DLD1 (cell line): ENCODE measurements around the gene SLC25A51.
"Not testable (repeated sequence)": the region's sequence is repeated elsewhere in the genome, so short reads cannot be mapped to it uniquely, and the experiment has no call there.

Source experiments
- in situ Hi-C: cut with HindIII; loops from 2 replicates; pipeline ENCODE4 v1.10.0; 2017; ENCODE audit warnings: low sequenced_read_pairs

Gene SLC25A51

DNA sequence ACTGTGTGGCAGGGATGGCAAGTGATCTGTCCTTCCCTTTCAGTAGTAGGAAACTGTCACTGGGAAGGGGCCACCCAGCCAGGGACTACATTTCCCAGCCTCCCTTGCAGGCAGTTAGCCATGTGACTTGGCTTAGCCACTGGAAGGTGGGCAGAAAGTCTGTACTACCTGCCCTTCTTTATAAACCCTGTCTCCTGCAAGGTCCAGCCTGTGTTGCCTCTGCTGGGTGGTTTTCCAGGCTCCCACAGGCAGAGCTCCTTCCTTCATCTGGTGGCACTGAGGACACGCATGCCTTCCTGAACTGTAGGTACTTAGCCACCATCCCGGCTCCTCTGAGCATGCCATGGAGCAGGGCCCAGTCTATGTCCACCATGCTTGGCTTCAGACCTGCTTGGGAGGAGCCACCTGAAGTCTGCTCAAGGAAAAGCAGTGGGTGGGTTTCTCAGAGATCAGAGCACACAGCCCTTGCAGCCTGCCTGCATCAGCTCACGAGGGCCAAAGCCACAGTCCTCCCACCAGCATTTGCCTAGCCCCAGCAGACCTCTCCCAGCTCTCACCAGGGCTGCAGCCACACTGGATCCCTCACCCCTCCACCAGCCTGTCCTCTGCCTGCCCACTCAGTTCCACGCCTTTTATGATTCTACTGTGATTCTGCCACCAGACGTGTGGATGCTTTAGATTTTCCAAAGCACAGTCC lies 16.7 kb upstream of the SLC25A51 start:
- in situ Hi-C loops: no loop called here

DNA sequence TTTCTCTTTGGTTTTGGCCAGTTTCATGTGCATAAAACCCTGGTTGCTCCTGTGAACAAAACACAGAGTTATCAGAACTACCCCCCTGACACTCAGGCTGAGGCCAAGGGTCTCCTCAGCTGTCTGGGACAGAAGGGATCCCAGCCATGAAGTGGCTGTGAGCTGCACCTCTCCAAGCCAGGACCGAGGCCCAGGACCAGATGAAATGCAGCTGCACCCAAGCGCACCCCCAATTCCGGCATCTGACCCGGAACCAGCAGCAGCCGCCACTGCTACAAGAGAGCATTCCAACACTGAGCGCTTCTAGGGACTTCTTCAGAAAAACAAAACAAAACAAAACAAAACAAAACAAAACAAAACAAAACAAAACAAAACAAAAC lies 16.0 kb upstream of the SLC25A51 start:
- in situ Hi-C loops: no loop called here

DNA sequence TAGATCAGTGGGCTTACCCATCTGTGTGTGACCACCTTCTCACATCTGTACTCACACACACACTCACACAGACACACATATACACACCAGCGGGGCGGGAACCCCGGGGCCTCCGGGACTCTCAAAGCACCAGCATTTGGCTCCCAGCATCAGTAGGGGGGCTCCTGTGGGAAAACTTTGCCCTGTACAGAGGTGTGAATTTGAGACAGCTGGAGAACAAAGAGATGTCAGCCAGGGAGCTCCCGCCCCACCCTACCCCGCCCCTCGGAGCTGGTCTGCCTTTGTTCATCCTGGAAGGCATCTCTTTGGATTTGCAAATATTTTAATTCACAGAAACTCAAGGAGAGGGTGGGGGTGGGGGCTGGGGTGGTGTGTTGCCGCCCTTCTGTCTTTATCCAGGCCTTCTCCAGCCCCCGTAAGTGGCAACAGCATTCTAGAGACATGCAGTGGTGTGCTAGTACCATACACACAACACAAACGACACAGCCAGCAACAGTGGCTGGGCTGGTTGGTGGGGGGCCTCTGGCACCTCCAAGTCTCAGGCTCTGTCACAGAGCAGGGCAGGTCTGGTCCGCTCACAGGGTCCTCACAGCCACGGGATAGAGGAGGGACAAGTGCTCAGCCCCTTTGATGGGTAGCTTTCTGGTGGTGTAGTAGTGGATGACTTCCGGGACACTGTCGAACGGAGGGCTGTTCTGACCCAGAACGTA lies 15.5 kb upstream of the SLC25A51 start:
- in situ Hi-C loops: no loop called here

DNA sequence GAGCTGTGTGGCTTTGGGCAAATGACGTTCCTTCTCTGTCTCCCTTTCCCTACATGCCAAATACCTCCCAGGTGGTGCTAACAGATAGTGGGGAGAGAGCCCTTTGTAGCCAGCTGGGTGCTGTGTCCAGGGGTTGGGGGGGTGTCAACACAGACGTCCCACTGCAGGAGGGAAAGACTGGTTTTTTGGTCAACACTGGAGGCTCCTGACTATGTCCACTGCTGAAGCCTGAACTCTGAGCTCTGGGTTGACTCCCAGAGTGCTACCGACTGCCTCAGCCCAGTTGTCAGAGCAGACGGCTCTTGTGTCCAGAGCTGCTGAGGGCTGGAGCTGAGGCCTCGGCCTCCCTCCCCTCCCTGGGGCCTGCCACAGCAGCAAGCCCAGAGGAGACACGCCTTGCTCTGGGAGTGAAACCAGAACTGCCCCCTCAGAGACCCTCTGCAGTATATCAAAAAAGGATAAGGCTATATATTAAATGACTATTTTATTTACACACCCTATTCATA lies 14.8 kb upstream of the SLC25A51 start:
- in situ Hi-C loops: no loop called here

DNA sequence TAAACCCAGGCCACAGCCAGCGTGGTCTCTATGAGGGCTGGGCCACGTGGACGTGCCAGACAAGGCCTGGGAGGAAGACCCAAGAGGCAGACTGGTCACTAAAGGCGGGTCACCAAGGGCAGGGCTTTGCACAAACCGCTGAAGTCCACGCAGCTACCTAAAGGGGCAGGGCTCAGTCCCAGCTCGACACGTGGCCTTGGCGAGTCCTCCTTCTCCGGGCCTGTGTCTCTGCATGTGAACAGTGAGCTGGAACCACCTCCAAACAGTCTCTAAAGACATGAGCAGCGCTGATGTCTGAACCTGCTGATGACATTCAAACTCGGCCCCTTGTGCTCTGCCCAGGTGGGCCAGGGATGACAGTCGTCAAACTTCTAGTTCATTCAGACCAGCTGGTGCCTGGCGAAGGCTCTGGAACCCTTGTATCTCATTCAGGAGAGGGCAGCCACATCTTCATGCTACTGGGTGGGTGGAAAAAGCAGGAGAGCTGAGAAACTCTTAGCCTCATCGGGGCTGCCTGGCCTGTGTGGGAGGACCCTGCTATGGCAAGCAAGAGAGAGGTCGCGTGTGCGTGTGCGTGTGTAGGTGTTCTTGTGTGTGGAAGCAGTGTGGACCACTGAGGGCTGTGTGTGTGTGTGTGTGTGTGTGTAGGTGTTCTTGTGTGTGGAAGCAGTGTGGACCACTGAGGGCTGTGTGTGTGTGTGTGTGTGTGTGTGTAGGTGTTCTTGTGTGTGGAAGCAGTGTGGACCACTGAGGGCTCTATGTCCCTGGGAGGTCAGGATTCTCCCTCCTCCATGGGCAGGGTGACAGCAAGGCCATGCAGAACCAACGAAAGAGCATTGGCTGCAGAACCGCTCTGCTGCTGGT lies 14.1 kb upstream of the SLC25A51 start:
- in situ Hi-C loops: no loop called here

DNA sequence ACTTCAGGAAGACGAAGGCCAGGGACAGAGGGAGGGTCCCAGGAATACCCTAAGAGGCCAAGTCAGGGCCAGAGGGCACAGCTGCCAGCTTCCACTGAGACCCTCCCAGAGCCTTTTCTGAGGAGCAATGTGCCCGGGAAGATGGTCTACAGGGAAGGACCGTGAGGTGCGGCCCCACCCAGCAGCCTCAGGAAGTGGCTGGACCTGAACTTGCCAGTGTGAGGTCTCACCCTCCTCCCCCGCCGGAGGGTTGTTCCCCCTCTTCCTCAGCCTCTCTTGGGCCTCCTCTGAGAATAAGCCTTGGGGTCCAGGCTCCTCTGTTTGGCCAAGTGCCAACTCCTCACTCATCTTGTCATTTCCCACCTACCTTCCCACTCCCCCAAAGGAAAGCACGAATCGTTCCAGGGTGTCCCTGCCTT lies 13.4 kb upstream of the SLC25A51 start:
- in situ Hi-C loops: no loop called here

DNA sequence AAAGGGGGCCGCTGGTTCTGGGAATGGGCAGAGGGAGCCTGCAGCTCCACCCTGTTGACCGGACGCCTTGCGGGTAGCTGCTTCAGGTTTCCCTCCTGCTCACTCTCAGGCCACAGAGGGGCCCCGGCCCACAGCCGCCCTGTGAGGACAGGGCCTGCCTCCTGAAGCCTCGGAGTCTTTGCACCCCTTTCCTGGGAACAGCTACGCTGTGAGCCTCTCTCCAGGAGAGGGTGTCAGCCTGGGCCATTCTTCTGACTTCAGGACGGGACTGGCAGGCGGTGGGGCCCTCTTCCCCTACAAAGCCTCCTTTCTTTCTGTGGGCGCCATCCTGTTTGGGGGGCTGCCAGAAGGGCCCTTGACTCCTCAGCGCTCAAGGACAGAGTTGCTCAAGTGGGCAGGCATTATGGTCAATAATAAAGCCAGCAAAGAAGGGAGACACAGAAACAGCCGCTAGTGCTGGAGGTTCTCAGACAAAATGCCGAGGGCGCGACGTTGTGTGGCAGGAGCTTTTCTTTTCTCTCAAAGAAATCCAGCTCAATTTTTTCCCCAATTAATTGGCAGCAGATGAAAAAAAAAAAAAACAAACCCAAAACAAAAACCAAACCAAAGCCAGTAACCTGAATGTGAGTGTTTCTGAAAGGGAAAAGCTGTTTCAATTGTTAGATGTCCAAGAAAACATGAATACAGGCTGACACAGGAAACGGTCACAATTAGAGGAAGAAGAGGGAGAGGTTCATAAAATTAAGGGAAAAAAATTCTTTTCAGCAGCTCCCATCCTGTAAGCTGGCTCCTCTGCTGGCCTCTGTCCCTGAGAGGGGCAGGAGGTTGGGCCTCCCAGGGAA lies 12.8 kb upstream of the SLC25A51 start:
- in situ Hi-C loops: no loop called here

DNA sequence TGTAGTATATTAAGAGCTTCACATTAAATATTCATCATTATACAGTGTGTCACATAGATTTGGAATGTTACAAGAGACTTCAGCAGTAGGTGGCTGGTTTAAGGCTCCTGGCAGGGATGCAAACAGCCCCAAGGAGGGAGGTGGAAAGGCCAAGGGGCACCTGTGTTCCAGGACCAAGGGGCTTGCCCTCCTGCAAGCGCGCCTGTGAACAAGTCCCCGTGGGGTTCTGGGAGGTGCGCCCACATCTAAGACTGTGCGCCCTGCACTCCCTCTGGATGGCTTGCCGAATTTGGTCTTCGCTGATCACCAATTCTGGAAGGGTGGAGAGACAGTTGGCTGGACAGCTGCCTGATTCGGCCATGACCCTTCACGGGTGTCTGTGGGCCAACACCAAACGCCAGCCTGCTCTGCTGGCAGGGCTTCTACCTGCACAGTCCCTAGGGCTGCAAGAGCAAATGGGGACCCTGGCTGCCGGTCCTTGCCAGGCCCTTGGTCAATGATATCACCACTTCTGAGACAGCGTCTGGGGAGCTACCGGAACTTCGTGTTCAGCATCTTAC lies 12.1 kb upstream of the SLC25A51 start:
- in situ Hi-C loops: no loop called here

DNA sequence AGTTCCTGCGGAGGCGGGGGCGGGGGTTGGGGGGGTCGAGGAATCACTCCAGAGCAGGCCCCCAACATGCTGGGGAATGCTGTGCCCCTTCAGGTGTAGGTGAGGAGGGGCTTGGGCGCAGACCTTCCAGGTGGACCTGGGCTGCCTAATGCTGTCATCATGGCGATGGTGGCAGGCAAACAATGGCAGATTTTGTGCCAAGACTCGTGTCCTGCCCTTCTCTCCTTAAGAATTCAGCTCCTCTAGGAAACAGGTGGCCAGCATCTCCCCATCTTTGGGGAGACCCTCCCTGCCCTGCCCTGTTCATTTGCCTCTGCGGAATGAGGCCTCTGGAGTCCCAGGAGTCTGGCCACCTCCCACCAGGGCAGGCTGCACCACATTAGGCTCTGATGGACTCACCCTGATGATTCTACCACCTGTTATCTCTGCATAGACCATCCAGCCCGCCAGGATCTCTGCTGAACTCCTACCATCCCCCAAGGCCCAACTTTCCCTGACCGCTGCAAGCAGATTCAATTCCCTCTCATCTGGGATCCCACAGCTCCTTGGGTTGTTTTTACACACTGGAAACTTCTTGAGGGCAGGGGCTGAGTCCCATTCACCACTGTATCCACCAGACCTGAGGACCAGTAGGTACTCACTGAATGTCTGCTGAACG lies 10.9 kb upstream of the SLC25A51 start:
- in situ Hi-C loops: no loop called here

DNA sequence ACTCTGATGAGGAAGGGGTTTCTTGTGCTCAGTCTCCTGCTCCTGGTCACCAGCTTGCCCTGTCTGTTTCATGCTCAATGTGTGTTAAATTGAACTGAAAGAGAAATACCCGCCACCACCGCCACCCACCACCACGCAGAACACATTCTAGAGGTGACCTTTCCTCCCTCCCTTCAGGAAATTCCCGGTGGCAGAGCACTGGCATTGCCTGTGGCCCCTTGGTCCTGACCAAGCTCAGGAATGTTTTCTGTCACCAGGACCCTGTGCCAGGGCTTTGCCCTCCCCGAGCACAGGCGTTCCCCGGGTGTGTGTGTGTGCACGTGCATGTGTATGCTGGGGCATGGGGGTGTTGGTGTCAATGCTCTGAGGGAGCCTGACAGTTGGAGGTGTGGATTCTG lies 10.2 kb upstream of the SLC25A51 start:
- in situ Hi-C loops: no loop called here

DNA sequence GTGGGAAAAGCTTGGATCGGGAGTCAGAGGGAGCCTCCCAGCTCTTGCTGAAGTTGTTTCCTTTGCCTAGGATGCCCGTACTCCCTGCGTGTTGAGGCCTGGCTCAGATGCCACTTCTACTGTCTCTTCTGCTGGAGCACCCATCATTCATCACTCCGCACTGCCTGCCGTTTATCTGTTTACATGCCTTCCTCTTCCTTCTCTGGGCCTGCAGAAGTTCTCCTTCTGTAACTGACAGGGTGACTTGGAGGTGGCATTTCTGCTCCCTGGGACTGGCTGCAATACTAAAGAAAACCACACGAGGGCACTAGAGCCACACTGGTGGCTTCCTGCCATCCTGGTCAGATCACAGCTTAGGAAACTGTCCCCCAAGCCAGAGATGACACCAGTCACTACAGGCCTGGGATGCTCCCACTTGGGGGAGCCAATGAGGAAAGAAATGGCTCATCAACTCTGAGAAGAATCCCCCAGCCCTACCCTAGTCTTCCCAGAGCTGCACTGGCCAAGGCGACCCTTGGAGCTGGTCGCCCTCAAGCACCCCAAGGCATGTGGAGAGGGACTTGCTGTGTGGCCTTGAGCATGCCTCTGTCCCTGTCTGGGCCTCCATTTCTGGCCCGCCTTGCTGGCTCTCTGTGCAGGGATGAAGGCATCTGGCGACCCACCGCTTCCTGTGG lies 9.7 kb upstream of the SLC25A51 start:
- in situ Hi-C loops: no loop called here

DNA sequence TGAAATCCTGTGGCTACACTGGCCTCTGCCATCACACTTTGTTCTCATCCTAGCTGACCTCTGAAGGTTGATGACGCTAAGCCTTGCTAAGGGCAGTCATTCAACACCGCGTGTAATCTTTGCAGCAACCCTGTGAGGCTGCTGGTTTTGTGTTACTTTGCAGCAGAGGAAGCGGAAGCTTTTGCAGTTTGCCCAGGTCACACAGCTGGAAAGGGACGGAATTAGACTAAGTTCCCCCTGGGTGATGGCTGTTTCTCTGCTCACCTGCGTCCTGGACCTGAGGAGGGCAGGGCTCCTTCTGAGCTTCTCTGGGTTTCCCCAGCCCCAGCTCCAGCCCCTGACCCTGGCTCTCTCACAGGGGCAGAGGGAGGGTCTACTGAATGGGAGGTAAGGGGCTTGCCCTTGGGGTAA lies 7.3 kb upstream of the SLC25A51 start:
- in situ Hi-C loops: no loop called here

DNA sequence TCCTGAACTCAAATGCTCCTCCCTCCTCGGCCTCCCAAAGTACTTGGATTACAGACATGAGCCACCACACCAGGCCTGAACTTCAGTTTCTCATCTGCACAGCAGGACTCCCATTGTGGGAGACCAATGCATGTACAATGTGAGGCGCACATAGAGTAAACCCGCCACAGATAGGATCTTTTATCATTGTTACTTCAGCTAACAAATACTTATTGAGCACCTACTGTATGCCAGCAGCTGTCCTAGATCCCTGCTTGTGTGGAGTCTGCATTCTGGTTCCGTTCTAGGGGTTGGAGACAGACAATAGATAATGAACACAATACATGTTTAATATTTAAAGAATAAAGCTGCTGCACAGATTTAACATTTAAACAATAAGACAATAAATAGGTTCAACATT lies 6.3 kb upstream of the SLC25A51 start:
- in situ Hi-C loops: no loop called here

DNA sequence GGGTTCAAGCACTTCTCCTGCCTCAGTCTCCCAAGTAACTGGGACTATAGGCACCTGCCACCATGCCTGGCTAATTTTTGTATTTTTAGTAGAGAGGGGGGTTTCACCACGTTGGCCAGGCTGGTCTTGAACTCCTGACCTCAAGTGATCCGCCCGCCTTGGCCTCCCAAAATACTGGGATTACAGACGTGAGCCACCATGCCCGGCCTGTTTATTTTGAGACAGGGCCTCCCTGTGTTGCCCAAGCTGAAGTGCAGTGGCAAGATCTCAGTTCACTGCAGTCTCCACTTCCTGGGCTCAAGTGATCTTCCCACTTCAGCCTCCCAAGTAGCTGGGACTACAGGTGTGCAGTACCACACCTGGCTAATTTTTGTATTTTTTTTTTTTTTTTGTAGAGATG lies 5.9 kb upstream of the SLC25A51 start:
- in situ Hi-C loops: not testable (repeated sequence)

DNA sequence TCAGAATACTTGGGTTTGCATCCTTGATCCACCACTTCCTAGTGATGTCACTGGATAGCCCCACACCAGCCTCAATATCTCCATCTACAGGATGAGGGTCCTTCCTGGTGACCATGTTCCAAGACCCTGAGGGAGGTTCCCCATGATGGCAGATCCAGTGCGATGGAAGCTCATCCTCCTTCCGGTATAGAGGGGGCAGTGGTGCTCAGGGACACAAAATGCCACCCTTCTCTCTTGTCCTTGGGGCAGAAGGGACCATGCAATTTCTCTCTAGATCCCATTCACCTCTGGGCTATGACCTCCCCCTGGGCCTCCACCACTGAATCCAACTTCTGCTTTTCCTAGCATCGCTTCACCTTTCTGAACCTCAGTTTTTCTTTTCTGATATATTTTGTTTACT lies 5.4 kb upstream of the SLC25A51 start:
- in situ Hi-C loops: no loop called here

DNA sequence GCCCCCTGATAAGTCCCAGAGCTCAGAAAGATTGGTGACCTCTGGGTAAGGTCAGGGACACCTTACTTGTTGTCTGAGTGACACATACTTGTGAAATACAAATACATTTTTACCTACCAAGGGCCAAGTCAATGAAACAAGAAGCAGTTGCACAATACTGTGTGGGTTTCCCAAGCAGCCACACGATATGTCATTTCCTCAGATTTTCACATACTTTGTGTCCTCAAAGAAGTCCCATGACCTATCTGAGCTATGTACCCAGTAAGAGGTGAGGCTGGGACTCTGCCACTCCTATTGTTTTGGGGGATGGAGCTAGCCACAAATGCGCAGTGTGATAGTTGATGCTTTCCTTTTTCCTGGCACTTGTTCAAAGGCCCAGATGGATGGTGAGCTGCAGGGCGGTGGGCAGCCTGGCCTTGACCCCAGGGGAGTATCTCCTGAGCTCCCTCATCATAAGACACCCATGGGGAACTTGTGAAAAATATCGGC lies 4.8 kb upstream of the SLC25A51 start:
- in situ Hi-C loops: no loop called here

DNA sequence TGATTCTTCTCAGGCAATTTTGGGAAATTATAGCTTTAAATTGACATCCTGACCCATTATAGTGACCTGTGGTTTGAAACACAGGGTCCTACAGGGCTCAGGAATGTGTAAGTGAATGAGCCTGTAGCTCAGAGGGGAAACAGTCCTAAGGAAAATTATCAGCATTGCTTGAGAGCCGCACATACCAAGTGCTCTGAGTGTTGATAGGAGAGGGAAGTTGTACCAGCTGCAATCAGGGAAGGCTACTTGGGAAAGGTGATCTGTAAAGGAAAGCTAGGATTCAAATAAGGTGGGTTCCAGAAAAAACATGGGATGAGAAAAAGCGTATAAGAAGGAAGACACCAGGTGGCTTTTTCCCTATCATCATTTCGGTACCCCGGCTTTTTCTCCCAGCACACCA lies 4.4 kb upstream of the SLC25A51 start:
- in situ Hi-C loops: no loop called here

DNA sequence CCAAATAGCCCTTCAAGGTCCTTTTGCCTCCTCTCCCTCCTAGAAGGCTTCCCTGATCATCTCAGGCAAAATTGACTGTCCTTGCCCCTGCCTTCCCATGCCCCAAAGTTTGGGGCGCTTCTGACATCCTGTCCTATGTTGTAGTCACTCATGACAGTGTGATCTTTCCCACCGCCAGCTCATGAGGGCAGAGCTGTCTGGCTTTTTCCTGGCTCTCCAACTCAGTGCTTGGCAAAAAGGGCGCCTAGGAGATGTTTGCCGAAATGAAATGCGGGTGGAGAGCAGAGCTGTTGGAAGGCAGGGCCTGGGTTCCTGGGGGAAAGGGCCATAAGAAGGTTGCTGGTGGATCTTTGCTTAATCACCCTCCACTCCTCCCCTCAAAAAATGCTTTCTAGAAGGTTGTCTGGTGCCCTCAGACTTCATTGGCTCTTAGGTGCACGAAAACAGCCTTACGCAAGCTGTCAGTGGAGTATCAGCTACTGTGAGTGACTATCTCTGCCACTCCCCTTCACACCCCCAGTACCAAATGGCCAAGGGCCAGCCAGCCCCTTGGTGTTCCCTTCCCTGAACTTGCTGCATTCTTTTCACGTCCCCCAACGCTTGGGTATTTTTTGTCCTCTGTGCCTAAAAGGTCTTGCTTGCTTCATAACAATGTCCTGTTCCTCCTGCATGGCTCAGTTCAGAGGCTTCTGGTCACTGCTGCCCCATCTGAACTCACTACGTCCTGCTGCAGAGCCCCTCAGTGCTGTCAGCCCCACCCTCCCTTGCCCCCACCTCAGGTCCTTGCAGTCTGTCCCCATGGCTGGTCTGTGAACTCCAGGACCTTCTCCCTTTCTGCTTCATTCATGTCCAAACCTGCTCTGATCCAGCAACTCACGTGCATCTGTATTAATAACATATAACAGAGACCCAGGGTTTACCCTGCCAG lies 2.6 kb upstream of the SLC25A51 start:
- in situ Hi-C loops: no loop called here
